ENCODE measurements around the gene CFTR.

GRCh38 chr7:117665368-117665767 lies 185.5 kb downstream of the CFTR start:
- TF ChIP-seq CTCF (IDR thresholded peaks at IDR 0.05) (no peak), POLR2A (IDR thresholded peaks at IDR 0.05) (no peak)
